ENCODE results near the gene C6orf62.
"Not testable (repeated sequence)": the region's sequence is repeated elsewhere in the genome, so short reads cannot be mapped to it uniquely, and the experiment has no call there.

The C6orf62 gene

GRCh38 chr6:24696097-24696496 lies 22.9 kb downstream of the C6orf62 start:
- no peak for DNase-seq

- peak; percentile 57 for DNase-seq
Observed at GRCh38 chr6:24695635-24696034, 23.3 kb downstream of the C6orf62 start.

- no peak for DNase-seq
Observed at GRCh38 chr6:24694198-24694597, 24.8 kb downstream of the C6orf62 start.

GRCh38 chr6:24692848-24693592 lies 25.9 kb downstream of the C6orf62 start:
- no peak for DNase-seq

- no peak for DNase-seq
Observed at GRCh38 chr6:24692415-24692814, 26.5 kb downstream of the C6orf62 start.

- no peak for DNase-seq
Observed at GRCh38 chr6:24692003-24692402, 27.0 kb downstream of the C6orf62 start.

- DNase-seq: no peak
Observed at GRCh38 chr6:24691550-24691949, 27.4 kb downstream of the C6orf62 start.

- no peak for DNase-seq
Observed at GRCh38 chr6:24690593-24690992, 28.4 kb downstream of the C6orf62 start.

GRCh38 chr6:24689964-24690363 lies 29.0 kb downstream of the C6orf62 start:
- no peak for DNase-seq

GRCh38 chr6:24686946-24687345 lies 32.0 kb downstream of the C6orf62 start:
- no peak for DNase-seq

- no peak for DNase-seq
Observed at GRCh38 chr6:24686408-24686807, 32.5 kb downstream of the C6orf62 start.

- DNase-seq: no peak
Observed at GRCh38 chr6:24683297-24684296, 35.4 kb downstream of the C6orf62 start.

GRCh38 chr6:24680582-24680981 lies 38.4 kb downstream of the C6orf62 start:
- no peak for DNase-seq

GRCh38 chr6:24678792-24679352 lies 40.1 kb downstream of the C6orf62 start:
- not testable (repeated sequence) for DNase-seq

- no peak for DNase-seq
Observed at GRCh38 chr6:24673625-24674024, 45.3 kb downstream of the C6orf62 start.

- no peak for DNase-seq
Observed at GRCh38 chr6:24672620-24673182, 46.3 kb downstream of the C6orf62 start.

- not testable (repeated sequence) for DNase-seq
Observed at GRCh38 chr6:24671077-24671476, 47.9 kb downstream of the C6orf62 start.

GRCh38 chr6:24670492-24670891 lies 48.5 kb downstream of the C6orf62 start:
- DNase-seq: not testable (repeated sequence)

GRCh38 chr6:24668997-24669361 lies 50.0 kb downstream of the C6orf62 start:
- no peak for DNase-seq

GRCh38 chr6:24668066-24668996 lies 50.6 kb downstream of the C6orf62 start:
- DNase-seq: not testable (repeated sequence)

- no peak for DNase-seq
Observed at GRCh38 chr6:24667378-24667803, 51.6 kb downstream of the C6orf62 start.
